HepG2 (cell line): ENCODE results near the gene TRPV4. TPM values are rescaled to one million over a fixed set of nuclear protein-coding genes. Genes with fewer than 3 reads are reported as not detected.

Source experiments
- ARID4A ChIP-seq: sonication (generic); formaldehyde crosslinking; IDR thresholded peaks from 2 replicates; pipeline ENCODE4 v1.5.0; 2020; ENCODE audit warnings: mild to moderate bottlenecking, missing genetic modification reagents, borderline replicate concordance
- BCL6 ChIP-seq: IDR thresholded peaks from 2 replicates; pipeline ENCODE4 v1.6.1; 2016; ENCODE audit warnings: missing genetic modification reagents, missing compliant biosample characterization
- DPF2 ChIP-seq: sonication (generic); formaldehyde crosslinking; IDR thresholded peaks from 2 replicates; pipeline ENCODE4 v1.4.0; 2020; ENCODE audit warnings: mild to moderate bottlenecking, low read depth, missing genetic modification reagents, borderline replicate concordance
- ELF3 ChIP-seq: IDR thresholded peaks from 2 replicates; pipeline ENCODE4 v1.6.1; 2016; ENCODE audit warnings: missing genetic modification reagents, missing compliant biosample characterization
- HOXA7 ChIP-seq: sonication (generic); formaldehyde crosslinking; IDR thresholded peaks from 2 replicates; pipeline ENCODE4 v1.8.1; 2022; ENCODE audit warnings: mild to moderate bottlenecking, missing genetic modification reagents, moderate library complexity
- IRF2 ChIP-seq: IDR thresholded peaks from 2 replicates; pipeline ENCODE4 v1.6.1; 2018; ENCODE audit warnings: missing genetic modification reagents, missing compliant biosample characterization
- MAFF ChIP-seq: IDR thresholded peaks from 2 replicates; pipeline ENCODE4 v1.6.1; 2011; ENCODE audit warnings: low read depth, low read length, improper control_type of control experiment
- MEF2D ChIP-seq: sonication (generic); formaldehyde crosslinking; IDR thresholded peaks from 2 replicates; pipeline ENCODE4 v1.5.1; 2020; ENCODE audit warnings: mild to moderate bottlenecking, missing genetic modification reagents
- SALL1 ChIP-seq: sonication (generic); formaldehyde crosslinking; IDR thresholded peaks from 2 replicates; pipeline ENCODE4 v1.8.0; 2022; ENCODE audit warnings: mild to moderate bottlenecking, missing genetic modification reagents
- ZNF10 ChIP-seq: sonication (generic); formaldehyde crosslinking; IDR thresholded peaks from 2 replicates; pipeline ENCODE4 v1.4.0; 2020; ENCODE audit warnings: mild to moderate bottlenecking, low read depth, missing genetic modification reagents, borderline replicate concordance
- ZNF281 ChIP-seq: sonication (generic); formaldehyde crosslinking; IDR thresholded peaks from 2 replicates; pipeline ENCODE4 v1.4.0; 2020; ENCODE audit warnings: missing genetic modification reagents, borderline replicate concordance
- ZNF362 ChIP-seq: sonication (generic); formaldehyde crosslinking; IDR thresholded peaks from 2 replicates; pipeline ENCODE4 v1.4.0; 2020; ENCODE audit warnings: missing genetic modification reagents, mild to moderate bottlenecking, borderline replicate concordance
- ZNF569 ChIP-seq: sonication (generic); formaldehyde crosslinking; IDR thresholded peaks from 2 replicates; pipeline ENCODE4 v1.5.0; 2020; ENCODE audit warnings: mild to moderate bottlenecking, missing genetic modification reagents, moderate library complexity, borderline replicate concordance
- ZNF574 ChIP-seq: sonication (generic); formaldehyde crosslinking; IDR thresholded peaks from 2 replicates; pipeline ENCODE4 v1.4.0; 2020; ENCODE audit warnings: missing genetic modification reagents
- ZNF576 ChIP-seq: sonication (generic); formaldehyde crosslinking; IDR thresholded peaks from 2 replicates; pipeline ENCODE4 v1.4.0; 2020; ENCODE audit warnings: mild to moderate bottlenecking, missing genetic modification reagents
- ZNF644 ChIP-seq: IDR thresholded peaks from 2 replicates; pipeline ENCODE4 v1.6.1; 2016; ENCODE audit warnings: low read depth
- polyA plus RNA-seq, 8 experiments: library from polyadenylated mRNA; depleted of rRNA in 3 of 8; stranded (reverse) in 7 of 8; unstranded in 1 of 8; fragments of >200 nt; fragmentation: Illumina TruSeq in 4 of 8; extraction: Trizol in 4 of 8; gene quantifications; 2 replicates each; pipeline versions ENCODE4 v1.2.1 to v1.2.3, GENCODE V29; 2011 to 2016; ENCODE audit warnings: low read depth in 4 of 8, missing spikeins in 1 of 8, mixed read lengths in 1 of 8; ENCODE audit not compliant: insufficient read depth in 1 of 8
- total RNA-seq, 5 experiments: library from RNA; depleted of rRNA; stranded (reverse); fragments of >200 nt; fragmentation: Illumina TruSeq; extraction: Trizol; gene quantifications; 2 replicates each; pipeline ENCODE4 v1.2.3, GENCODE V29; 2016; ENCODE audit warnings: low read depth in 1 of 5

Gene TRPV4
- total and polyA plus RNA-seq, 2 of the 13 experiments (the other 11 are each of a cell fraction or from before 2014, with no cell fraction given) = 0.66 to 4.7 TPM

- TF ChIP-seq ELF3 (CRISPR knock-in tag) (0 out of 2 replicates have a peak, but pooled peaks have one; percentile 3), IRF2 (CRISPR knock-in tag) (no peak), ZNF569 (no peak), ZNF10 (no peak), ZNF362 (CRISPR knock-in tag) (0 out of 2 replicates have a peak, but pooled peaks have one; percentile 24), ARID4A (CRISPR knock-in tag) (peak; percentile 27; the same call in 1 of the 2 replicates), ZNF574 (CRISPR knock-in tag) (0 out of 2 replicates have a peak, but pooled peaks have one; percentile 3), MEF2D (CRISPR knock-in tag) (0 out of 2 replicates have a peak, but pooled peaks have one; percentile 14), MAFF (no peak), ZNF644 (CRISPR knock-in tag) (peak; percentile 86), BCL6 (CRISPR knock-in tag) (0 out of 2 replicates have a peak, but pooled peaks have one; percentile 6), DPF2 (CRISPR knock-in tag) (0 out of 2 replicates have a peak, but pooled peaks have one; percentile 43), ZNF576 (no peak), SALL1 (CRISPR knock-in tag) (peak; percentile 43), HOXA7 (CRISPR knock-in tag) (no peak), ZNF281 (CRISPR knock-in tag) (no peak)
Measured at GRCh38 chr12:109752117-109753053, 80.8 kb downstream of the TRPV4 start (continued).
